ENCODE data around the gene UCHL3.

UCHL3 gene

GRCh38 chr13:75549262-75550158 is at the start of gene UCHL3:
Gene UCHL3, plus strand, starts transcription at chr13:75549791. Its CDS starts 30 bp downstream, at chr13:75549821.
- Histone ChIP-seq H3K36me3 (ENCODE audit: insufficient read depth, low read length) (no peaks in the 10 kb centered on the region), H2AFZ (ENCODE audit: low read length, unreplicated experiment) (peak within 1 kb of the TSS; percentile 87), H3K4me3 (ENCODE audit: low read depth, low read length) (peak within 1 kb of the TSS; percentile 89), H3K27ac (ENCODE audit: low read depth, low read length) (peak within 1 kb of the TSS; percentile 75), H3K27me3 (ENCODE audit: insufficient read depth, low read length) (no peaks in the 10 kb centered on the region), H3K4me1 (ENCODE audit: control insufficient read depth, insufficient read depth, low read length, unreplicated experiment) (peaks cover 27% of the 10 kb centered on the region), H3K79me2 (ENCODE audit: control insufficient read depth, insufficient read depth, low read length, unreplicated experiment) (peaks cover 9% of the 10 kb centered on the region)

GRCh38 chr13:75505327-75505726 is 44.3 kb upstream of the UCHL3 start:
- Histone ChIP-seq H3K36me3 (ENCODE audit: insufficient read depth, low read length) (no peaks in the 10 kb centered on the region), H3K4me1 (ENCODE audit: control insufficient read depth, insufficient read depth, low read length, unreplicated experiment) (no peaks in the 10 kb centered on the region), H2AFZ (ENCODE audit: low read length, unreplicated experiment) (no peak overlapping the region), H3K27ac (ENCODE audit: low read depth, low read length) (no peak overlapping the region), H3K27me3 (ENCODE audit: insufficient read depth, low read length) (no peaks in the 10 kb centered on the region), H3K79me2 (ENCODE audit: control insufficient read depth, insufficient read depth, low read length, unreplicated experiment) (no peaks in the 10 kb centered on the region), H3K4me3 (ENCODE audit: low read depth, low read length) (no peak overlapping the region)

GRCh38 chr13:75506018-75506417 is 43.6 kb upstream of the UCHL3 start:
- Histone ChIP-seq H3K4me1 (ENCODE audit: control insufficient read depth, insufficient read depth, low read length, unreplicated experiment) (no peaks in the 10 kb centered on the region), H2AFZ (ENCODE audit: low read length, unreplicated experiment) (no peak overlapping the region), H3K79me2 (ENCODE audit: control insufficient read depth, insufficient read depth, low read length, unreplicated experiment) (no peaks in the 10 kb centered on the region), H3K36me3 (ENCODE audit: insufficient read depth, low read length) (no peaks in the 10 kb centered on the region), H3K27ac (ENCODE audit: low read depth, low read length) (no peak overlapping the region), H3K27me3 (ENCODE audit: insufficient read depth, low read length) (no peaks in the 10 kb centered on the region), H3K4me3 (ENCODE audit: low read depth, low read length) (no peak overlapping the region)

GRCh38 chr13:75507027-75508001 is 42.3 kb upstream of the UCHL3 start:
- no peak overlapping the region for H3K4me3 ChIP-seq (ENCODE audit: low read depth, low read length)
- no peaks in the 10 kb centered on the region for H3K27me3 ChIP-seq (ENCODE audit: insufficient read depth, low read length)
- no peak overlapping the region for H2AFZ ChIP-seq (ENCODE audit: low read length, unreplicated experiment)
- no peaks in the 10 kb centered on the region for H3K79me2 ChIP-seq (ENCODE audit: control insufficient read depth, insufficient read depth, low read length, unreplicated experiment)
- no peak overlapping the region for H3K27ac ChIP-seq (ENCODE audit: low read depth, low read length)
- no peaks in the 10 kb centered on the region for H3K36me3 ChIP-seq (ENCODE audit: insufficient read depth, low read length)
- H3K4me1 ChIP-seq (ENCODE audit: control insufficient read depth, insufficient read depth, low read length, unreplicated experiment) = no peaks in the 10 kb centered on the region

GRCh38 chr13:75508002-75508548 is 41.5 kb upstream of the UCHL3 start:
- H2AFZ ChIP-seq (ENCODE audit: low read length, unreplicated experiment) = no peak overlapping the region
- no peaks in the 10 kb centered on the region for H3K36me3 ChIP-seq (ENCODE audit: insufficient read depth, low read length)
- H3K79me2 ChIP-seq (ENCODE audit: control insufficient read depth, insufficient read depth, low read length, unreplicated experiment) = no peaks in the 10 kb centered on the region
- no peak overlapping the region for H3K4me3 ChIP-seq (ENCODE audit: low read depth, low read length)
- no peaks in the 10 kb centered on the region for H3K4me1 ChIP-seq (ENCODE audit: control insufficient read depth, insufficient read depth, low read length, unreplicated experiment)
- no peak overlapping the region for H3K27ac ChIP-seq (ENCODE audit: low read depth, low read length)
- H3K27me3 ChIP-seq (ENCODE audit: insufficient read depth, low read length) = no peaks in the 10 kb centered on the region

GRCh38 chr13:75511051-75511625 is 38.5 kb upstream of the UCHL3 start:
- H3K36me3 ChIP-seq (ENCODE audit: insufficient read depth, low read length) = no peaks in the 10 kb centered on the region
- H3K27me3 ChIP-seq (ENCODE audit: insufficient read depth, low read length) = no peaks in the 10 kb centered on the region
- no peaks in the 10 kb centered on the region for H3K4me1 ChIP-seq (ENCODE audit: control insufficient read depth, insufficient read depth, low read length, unreplicated experiment)
- H3K4me3 ChIP-seq (ENCODE audit: low read depth, low read length) = no peak overlapping the region
- H3K27ac ChIP-seq (ENCODE audit: low read depth, low read length) = no peak overlapping the region
- no peaks in the 10 kb centered on the region for H3K79me2 ChIP-seq (ENCODE audit: control insufficient read depth, insufficient read depth, low read length, unreplicated experiment)
- H2AFZ ChIP-seq (ENCODE audit: low read length, unreplicated experiment) = no peak overlapping the region

GRCh38 chr13:75512253-75512652 is 37.3 kb upstream of the UCHL3 start:
- no peak overlapping the region for H2AFZ ChIP-seq (ENCODE audit: low read length, unreplicated experiment)
- H3K36me3 ChIP-seq (ENCODE audit: insufficient read depth, low read length) = no peaks in the 10 kb centered on the region
- no peaks in the 10 kb centered on the region for H3K4me1 ChIP-seq (ENCODE audit: control insufficient read depth, insufficient read depth, low read length, unreplicated experiment)
- H3K4me3 ChIP-seq (ENCODE audit: low read depth, low read length) = no peak overlapping the region
- H3K27ac ChIP-seq (ENCODE audit: low read depth, low read length) = no peak overlapping the region
- no peaks in the 10 kb centered on the region for H3K27me3 ChIP-seq (ENCODE audit: insufficient read depth, low read length)
- H3K79me2 ChIP-seq (ENCODE audit: control insufficient read depth, insufficient read depth, low read length, unreplicated experiment) = no peaks in the 10 kb centered on the region

GRCh38 chr13:75513271-75513670 is 36.3 kb upstream of the UCHL3 start:
- Histone ChIP-seq H3K36me3 (ENCODE audit: insufficient read depth, low read length) (no peaks in the 10 kb centered on the region), H3K4me1 (ENCODE audit: control insufficient read depth, insufficient read depth, low read length, unreplicated experiment) (no peaks in the 10 kb centered on the region)

GRCh38 chr13:75514080-75514995 is 35.3 kb upstream of the UCHL3 start:
- Histone ChIP-seq H2AFZ (ENCODE audit: low read length, unreplicated experiment) (no peak overlapping the region), H3K27ac (ENCODE audit: low read depth, low read length) (no peak overlapping the region), H3K27me3 (ENCODE audit: insufficient read depth, low read length) (no peaks in the 10 kb centered on the region), H3K79me2 (ENCODE audit: control insufficient read depth, insufficient read depth, low read length, unreplicated experiment) (no peaks in the 10 kb centered on the region), H3K4me3 (ENCODE audit: low read depth, low read length) (no peak overlapping the region), H3K36me3 (ENCODE audit: insufficient read depth, low read length) (no peaks in the 10 kb centered on the region), H3K4me1 (ENCODE audit: control insufficient read depth, insufficient read depth, low read length, unreplicated experiment) (no peaks in the 10 kb centered on the region)

More at GRCh38 chr13:75513271-75513670, 36.3 kb upstream of the UCHL3 start:
- no peak overlapping the region for H3K4me3 ChIP-seq (ENCODE audit: low read depth, low read length)
- H3K27ac ChIP-seq (ENCODE audit: low read depth, low read length) = no peak overlapping the region
- H2AFZ ChIP-seq (ENCODE audit: low read length, unreplicated experiment) = no peak overlapping the region
- no peaks in the 10 kb centered on the region for H3K27me3 ChIP-seq (ENCODE audit: insufficient read depth, low read length)
- no peaks in the 10 kb centered on the region for H3K79me2 ChIP-seq (ENCODE audit: control insufficient read depth, insufficient read depth, low read length, unreplicated experiment)

All from ACC112 (cell line).